Endothelial cell (in vitro differentiated cells): Measurements from ENCODE around the gene TAT. TPM values are rescaled to one million over a fixed set of nuclear protein-coding genes. Genes with fewer than 3 reads are reported as not detected.
"Not testable (repeated sequence)": the region's sequence is repeated elsewhere in the genome, so short reads cannot be mapped to it uniquely, and the experiment has no call there.

Experiments
- DNase-seq: peaks from one replicate; pipeline ENCODE4 v3.0.0; 2021; ENCODE audit warnings: low spot score
- H3K27ac Mint-ChIP-seq: one replicate; pipeline ENCODE4 v1.8.0; 2021; ENCODE audit warnings: mixed read lengths, inconsistent platforms; ENCODE audit not compliant: unreplicated experiment
- H3K27me3 Mint-ChIP-seq: one replicate; pipeline ENCODE4 v1.8.0; 2021; ENCODE audit warnings: mild to moderate bottlenecking, moderate library complexity, mixed read lengths, inconsistent platforms; ENCODE audit not compliant: unreplicated experiment
- H3K36me3 Mint-ChIP-seq: one replicate; pipeline ENCODE4 v1.8.0; 2021; ENCODE audit warnings: mild to moderate bottlenecking, low read depth, mixed read lengths, inconsistent platforms; ENCODE audit not compliant: unreplicated experiment
- H3K4me1 Mint-ChIP-seq: one replicate; pipeline ENCODE4 v1.8.0; 2021; ENCODE audit warnings: mild to moderate bottlenecking, mixed read lengths, inconsistent platforms; ENCODE audit not compliant: unreplicated experiment
- H3K4me3 Mint-ChIP-seq: one replicate; pipeline ENCODE4 v1.8.0; 2021; ENCODE audit warnings: mild to moderate bottlenecking, mixed read lengths, inconsistent platforms; ENCODE audit not compliant: unreplicated experiment
- H3K9me3 Mint-ChIP-seq: one replicate; pipeline ENCODE4 v1.8.0; 2021; ENCODE audit warnings: mixed read lengths, inconsistent platforms; ENCODE audit not compliant: unreplicated experiment
- total RNA-seq: library from RNA; stranded (reverse); fragmentation: NEBNext Ultra II Directional; extraction: Animal tissue kit (Norgen Biotek cat#: 25700); gene quantifications from one replicate; pipeline ENCODE4 v1.2.1, GENCODE V29; 2021; ENCODE audit not compliant: unreplicated experiment
- TF ChIP-seq, protein P1 (sequence below): fragments of 200-600 bp; sonication (generic); IDR thresholded peaks from one replicate; pipeline ENCODE4 v1.5.0; 2021; ENCODE audit warnings: antibody characterized with exemption; ENCODE audit not compliant: unreplicated experiment

The TAT gene
- total RNA-seq, 1 donor from 2014 or later, result not detected

DNA sequence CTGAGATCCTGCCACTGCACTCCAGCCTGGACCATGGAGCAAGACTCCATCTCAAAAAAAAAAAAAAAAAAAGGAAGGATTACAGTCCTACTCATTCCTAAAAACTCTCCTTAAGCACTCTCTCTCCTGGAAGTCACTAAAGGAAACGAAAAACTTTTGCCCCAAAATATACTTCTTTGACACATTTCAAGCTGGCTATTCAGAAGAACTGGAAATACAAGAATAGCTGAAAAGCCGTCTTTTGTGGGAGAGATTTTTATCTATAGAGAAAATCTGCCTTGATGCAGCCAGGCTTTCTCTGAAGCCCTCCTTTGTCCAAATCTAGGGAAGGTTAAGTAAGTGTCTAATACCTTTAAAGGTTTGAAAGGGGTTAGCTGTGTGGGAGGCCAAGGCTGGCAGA lies 32.2 kb upstream of the TAT start:
- Mint-ChIP-seq H3K27me3 (peaks cover 3% of the 10 kb centered on the region), H3K36me3 (no peaks in the 10 kb centered on the region)
- TF ChIP-seq, protein P1, sequence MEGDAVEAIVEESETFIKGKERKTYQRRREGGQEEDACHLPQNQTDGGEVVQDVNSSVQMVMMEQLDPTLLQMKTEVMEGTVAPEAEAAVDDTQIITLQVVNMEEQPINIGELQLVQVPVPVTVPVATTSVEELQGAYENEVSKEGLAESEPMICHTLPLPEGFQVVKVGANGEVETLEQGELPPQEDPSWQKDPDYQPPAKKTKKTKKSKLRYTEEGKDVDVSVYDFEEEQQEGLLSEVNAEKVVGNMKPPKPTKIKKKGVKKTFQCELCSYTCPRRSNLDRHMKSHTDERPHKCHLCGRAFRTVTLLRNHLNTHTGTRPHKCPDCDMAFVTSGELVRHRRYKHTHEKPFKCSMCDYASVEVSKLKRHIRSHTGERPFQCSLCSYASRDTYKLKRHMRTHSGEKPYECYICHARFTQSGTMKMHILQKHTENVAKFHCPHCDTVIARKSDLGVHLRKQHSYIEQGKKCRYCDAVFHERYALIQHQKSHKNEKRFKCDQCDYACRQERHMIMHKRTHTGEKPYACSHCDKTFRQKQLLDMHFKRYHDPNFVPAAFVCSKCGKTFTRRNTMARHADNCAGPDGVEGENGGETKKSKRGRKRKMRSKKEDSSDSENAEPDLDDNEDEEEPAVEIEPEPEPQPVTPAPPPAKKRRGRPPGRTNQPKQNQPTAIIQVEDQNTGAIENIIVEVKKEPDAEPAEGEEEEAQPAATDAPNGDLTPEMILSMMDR, result no peak

DNA sequence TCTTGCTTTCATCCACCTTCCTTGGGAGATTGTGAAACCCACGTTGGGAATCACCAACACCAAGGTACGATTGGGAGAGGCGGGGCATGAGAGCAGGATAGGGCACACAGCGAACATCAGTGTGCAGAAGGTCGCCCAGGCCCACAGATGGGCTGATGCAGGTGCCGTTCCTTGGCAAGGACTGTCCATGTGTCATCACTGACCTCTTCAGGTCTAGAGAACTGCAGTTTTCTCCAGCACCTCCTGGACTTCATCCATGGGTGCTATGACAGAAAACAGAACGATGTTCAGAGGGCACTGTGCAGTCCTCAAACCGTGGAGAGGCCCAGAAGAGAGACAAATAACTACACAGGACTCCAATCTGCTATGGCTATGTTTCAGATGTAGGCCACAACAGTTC lies 23.9 kb upstream of the TAT start:
- Mint-ChIP-seq H3K4me3 (no peak overlapping the region), H3K4me1 (peaks cover 3% of the 10 kb centered on the region), H3K27me3 (no peaks in the 10 kb centered on the region), H3K36me3 (no peaks in the 10 kb centered on the region), H3K9me3 (no peaks in the 10 kb centered on the region), H3K27ac (no peak overlapping the region)
- TF ChIP-seq, protein P1, result no peak
- no peak for DNase-seq

More for the DNA sequence above, 32.2 kb upstream of the TAT start:
- H3K4me1 Mint-ChIP-seq, result peaks cover 2% of the 10 kb centered on the region
- DNase-seq, result no peak
- H3K27ac Mint-ChIP-seq, result no peak overlapping the region
- H3K9me3 Mint-ChIP-seq, result no peaks in the 10 kb centered on the region
- H3K4me3 Mint-ChIP-seq, result no peak overlapping the region

DNA sequence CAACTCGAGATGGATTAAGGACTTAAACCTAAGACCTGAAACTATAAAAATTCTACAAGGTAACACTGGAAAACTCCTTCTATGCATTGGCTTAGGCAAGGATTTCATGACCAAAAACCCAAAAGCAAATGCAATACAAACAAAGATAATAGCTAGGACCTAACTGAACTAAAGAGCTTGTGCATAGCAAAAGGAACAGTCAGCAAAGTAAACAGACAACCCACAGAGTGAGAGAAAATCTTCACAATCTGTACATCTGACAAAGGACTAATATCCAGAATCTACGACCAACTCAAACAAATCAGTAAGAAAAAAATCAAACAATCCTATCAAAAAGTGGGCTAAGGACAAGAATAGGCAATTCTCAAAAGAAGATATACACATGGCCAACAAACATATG lies 21.5 kb upstream of the TAT start:
- H3K27ac Mint-ChIP-seq, H3K4me1 Mint-ChIP-seq, H3K4me3 Mint-ChIP-seq, H3K9me3 Mint-ChIP-seq, H3K27me3 Mint-ChIP-seq, H3K36me3 Mint-ChIP-seq, DNase-seq: not testable (repeated sequence)

DNA sequence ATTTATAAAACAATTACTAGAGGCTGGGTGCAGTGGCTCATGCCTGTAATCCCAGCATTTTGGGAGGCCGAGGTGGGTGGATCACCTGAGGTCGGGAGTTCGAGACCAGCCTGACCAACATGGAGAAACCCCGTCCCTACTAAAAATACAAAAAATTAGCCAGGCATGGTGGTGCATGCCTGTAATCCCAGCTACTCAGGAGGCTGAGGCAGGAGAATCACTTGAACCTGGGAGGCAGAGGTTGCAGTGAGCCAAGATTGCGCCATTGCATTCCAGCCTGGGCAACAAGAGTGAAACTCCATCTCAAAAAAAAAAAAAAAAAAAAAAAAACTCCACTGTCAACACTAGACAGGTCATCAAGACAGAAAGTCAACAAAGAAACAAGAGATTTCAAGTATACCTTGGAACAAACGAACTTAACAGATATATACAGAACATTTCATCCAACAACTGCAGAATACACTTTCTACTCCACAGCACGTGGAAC lies 18.5 kb upstream of the TAT start:
- H3K4me1 Mint-ChIP-seq, H3K36me3 Mint-ChIP-seq, H3K27ac Mint-ChIP-seq, H3K4me3 Mint-ChIP-seq, H3K27me3 Mint-ChIP-seq, H3K9me3 Mint-ChIP-seq, DNase-seq: not testable (repeated sequence)

DNA sequence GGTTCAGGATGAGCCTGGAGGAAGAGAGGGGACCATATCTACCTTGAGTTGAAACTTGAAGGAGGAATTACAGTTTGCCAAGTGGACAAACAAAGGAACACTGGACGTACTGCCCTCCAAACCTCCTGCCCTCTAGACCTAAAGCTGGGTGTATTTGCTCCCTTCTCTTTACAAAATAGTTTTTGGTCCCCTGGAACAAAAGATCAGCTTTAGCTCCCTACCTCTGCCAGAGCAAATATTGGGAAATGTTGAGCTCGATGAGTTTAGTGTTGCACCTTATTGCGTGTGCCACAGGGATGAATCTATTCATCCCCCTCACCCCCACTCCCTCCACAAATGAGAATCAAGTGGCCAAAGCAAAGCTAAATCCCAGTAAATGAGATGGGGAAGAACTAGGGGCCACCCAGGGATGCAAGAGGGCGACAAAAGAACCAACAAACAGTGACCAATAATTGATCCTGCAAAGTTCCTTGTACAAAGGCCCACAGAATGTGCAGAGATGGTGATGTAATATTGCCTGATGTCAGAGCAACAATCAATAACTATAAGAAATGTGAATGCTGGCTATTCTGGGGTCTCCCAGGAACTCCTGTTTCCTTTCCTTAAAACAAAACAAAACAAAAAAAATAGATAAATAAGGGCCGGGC lies 17.2 kb upstream of the TAT start:
- Mint-ChIP-seq H3K27ac (no peak overlapping the region), H3K4me1 (peaks cover 3% of the 10 kb centered on the region), H3K9me3 (no peaks in the 10 kb centered on the region), H3K27me3 (peaks cover 2% of the 10 kb centered on the region), H3K4me3 (no peak overlapping the region), H3K36me3 (no peaks in the 10 kb centered on the region)
- TF ChIP-seq, protein P1, result no peak
- no peak for DNase-seq
